ENCODE measurements around the gene RECQL. TPM values are rescaled to one million over a fixed set of nuclear protein-coding genes. Genes with fewer than 3 reads are reported as not detected.

RECQL gene
- total RNA-seq, 1 experiment from 2014 or later = 32.1 TPM

GRCh38 chr12:21444193-21445146 lies 57.0 kb downstream of the RECQL start:
- no TSS peak for BruUV-seq (replicated peaks)
- intact Hi-C loops (cut with micrococcal nuclease; ENCODE audit: unreplicated experiment) = no loop called here
- Mint-ChIP-seq H3K27ac (ENCODE audit: unreplicated experiment) (peak overlapping the region; percentile 9), H3K36me3 (ENCODE audit: insufficient read depth, unreplicated experiment) (peaks cover 19% of the 10 kb centered on the region), H3K4me3 (ENCODE audit: low read depth, unreplicated experiment) (no peak overlapping the region), H3K27me3 (ENCODE audit: unreplicated experiment) (no peaks in the 10 kb centered on the region), H3K4me1 (ENCODE audit: low read depth, unreplicated experiment) (peaks cover 25% of the 10 kb centered on the region), H3K9me3 (ENCODE audit: low read depth, unreplicated experiment) (no peaks in the 10 kb centered on the region)
- CTCF ChIA-PET = interaction anchor here (0.6 kb wide), 1 partner anchor 373 kb away, joined by 3 read pairs; no protein-coding TSS in a partner anchor
- DNase-seq = no peak
- TF ChIP-seq CTCF (IDR thresholded peaks at IDR 0.05; ENCODE audit: unreplicated experiment) = no peak

DNA sequence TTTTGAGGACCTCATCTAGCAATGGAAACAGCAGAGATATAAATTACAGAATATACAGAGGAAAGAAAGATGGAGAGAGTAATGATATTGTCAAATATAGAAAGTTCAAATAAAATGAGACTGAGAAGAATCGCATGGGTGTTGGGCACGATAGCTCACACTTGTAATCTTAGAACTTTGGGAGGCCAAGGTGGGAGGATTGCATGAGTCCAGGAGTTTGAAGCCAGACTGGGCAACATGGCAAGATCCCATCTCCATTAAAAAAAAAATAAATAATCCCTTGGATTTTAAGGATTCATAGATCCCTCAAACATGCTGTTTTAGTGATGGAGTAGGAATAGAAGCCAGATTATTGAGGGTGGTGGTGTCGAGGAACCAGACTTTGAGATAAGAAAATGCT lies 62.1 kb downstream of the RECQL start:
- no TSS peak for BruUV-seq (replicated peaks)
- no peak for TF ChIP-seq CTCF (IDR thresholded peaks at IDR 0.05; ENCODE audit: unreplicated experiment)
- no peak for DNase-seq
- Mint-ChIP-seq H3K36me3 (ENCODE audit: insufficient read depth, unreplicated experiment) (peaks cover 30% of the 10 kb centered on the region), H3K9me3 (ENCODE audit: low read depth, unreplicated experiment) (no peaks in the 10 kb centered on the region), H3K27ac (ENCODE audit: unreplicated experiment) (peak overlapping the region; percentile 57), H3K27me3 (ENCODE audit: unreplicated experiment) (no peaks in the 10 kb centered on the region), H3K4me1 (ENCODE audit: low read depth, unreplicated experiment) (peaks cover 51% of the 10 kb centered on the region), H3K4me3 (ENCODE audit: low read depth, unreplicated experiment) (peak overlapping the region; percentile 78)
- CTCF ChIA-PET = no interaction called here
- intact Hi-C loops (cut with micrococcal nuclease; ENCODE audit: unreplicated experiment) = loop anchor here (5.0 to 10.0 kb wide), 4 partner anchors 63 to 205 kb away; partner anchors contain the start of genes GOLT1B and RECQL

DNA sequence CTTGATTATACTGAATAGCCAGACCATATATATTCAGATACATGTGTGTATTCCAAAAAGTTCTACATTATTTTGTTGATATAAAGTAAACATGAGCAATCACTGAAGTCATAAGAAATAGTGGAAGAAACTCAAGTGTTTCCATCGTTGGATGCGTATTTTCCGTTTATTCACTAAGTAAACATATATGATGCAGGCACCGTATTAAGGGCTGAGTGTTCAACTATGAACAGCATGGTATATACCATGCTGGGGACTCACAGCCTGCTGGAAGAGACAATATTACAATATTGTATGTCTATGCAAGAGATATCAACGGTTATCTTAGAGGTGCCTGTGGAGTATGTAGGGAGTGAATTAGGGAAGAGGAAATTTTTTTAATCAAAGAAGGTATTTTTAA lies 62.8 kb downstream of the RECQL start:
- Mint-ChIP-seq H3K27ac (ENCODE audit: unreplicated experiment) (peak overlapping the region; percentile 57), H3K4me3 (ENCODE audit: low read depth, unreplicated experiment) (peak overlapping the region; percentile 78), H3K9me3 (ENCODE audit: low read depth, unreplicated experiment) (no peaks in the 10 kb centered on the region), H3K36me3 (ENCODE audit: insufficient read depth, unreplicated experiment) (peaks cover 30% of the 10 kb centered on the region), H3K27me3 (ENCODE audit: unreplicated experiment) (no peaks in the 10 kb centered on the region), H3K4me1 (ENCODE audit: low read depth, unreplicated experiment) (peaks cover 50% of the 10 kb centered on the region)
- CTCF ChIA-PET = no interaction called here
- no peak for DNase-seq
- intact Hi-C loops (cut with micrococcal nuclease; ENCODE audit: unreplicated experiment) = loop anchor here (5.0 to 10.0 kb wide), 4 partner anchors 64 to 206 kb away; partner anchors contain the start of genes GOLT1B and RECQL
- BruUV-seq (replicated peaks) = no TSS peak
- no peak for TF ChIP-seq CTCF (IDR thresholded peaks at IDR 0.05; ENCODE audit: unreplicated experiment)

DNA sequence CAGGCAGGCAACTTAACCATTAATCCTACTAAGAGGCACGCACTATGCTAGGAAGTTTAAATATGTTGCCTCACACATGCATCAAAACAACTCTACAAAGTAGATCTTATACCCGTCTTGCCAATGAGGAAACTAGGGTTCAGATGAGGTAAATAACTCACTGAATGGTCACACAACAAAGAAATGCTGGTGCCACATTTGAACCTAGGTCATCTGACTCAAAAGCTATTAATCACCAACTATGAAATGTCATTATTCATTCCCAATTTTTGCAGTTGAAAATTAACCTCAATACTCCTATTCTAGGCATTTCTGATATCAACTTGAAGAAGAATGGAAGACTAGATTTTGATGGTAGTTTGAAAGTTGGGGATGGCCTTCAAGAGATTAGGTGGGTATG lies 66.7 kb downstream of the RECQL start:
- no TSS peak for BruUV-seq (replicated peaks)
- Mint-ChIP-seq H3K27ac (ENCODE audit: unreplicated experiment) (no peak overlapping the region), H3K27me3 (ENCODE audit: unreplicated experiment) (no peaks in the 10 kb centered on the region), H3K4me1 (ENCODE audit: low read depth, unreplicated experiment) (peaks cover 41% of the 10 kb centered on the region), H3K4me3 (ENCODE audit: low read depth, unreplicated experiment) (no peak overlapping the region), H3K9me3 (ENCODE audit: low read depth, unreplicated experiment) (no peaks in the 10 kb centered on the region), H3K36me3 (ENCODE audit: insufficient read depth, unreplicated experiment) (peaks cover 21% of the 10 kb centered on the region)
- DNase-seq = no peak
- intact Hi-C loops (cut with micrococcal nuclease; ENCODE audit: unreplicated experiment) = loop anchor here (5.0 to 10.0 kb wide), 4 partner anchors 68 to 210 kb away; partner anchors contain the start of genes GOLT1B and RECQL
- CTCF ChIA-PET = interaction anchor here (0.6 kb wide), 1 partner anchor 245 kb away, joined by 4 read pairs; no protein-coding TSS in a partner anchor
- TF ChIP-seq CTCF (IDR thresholded peaks at IDR 0.05; ENCODE audit: unreplicated experiment) = no peak
